Chondrocyte (in vitro differentiated cells): ENCODE results near the gene LTB4R2. TPM values are rescaled to one million over a fixed set of nuclear protein-coding genes. Genes with fewer than 3 reads are reported as not detected.
A peak's percentile ranks its signal among the peaks of the same experiment; 100 is the strongest.
"Not testable (repeated sequence)": the region's sequence is repeated elsewhere in the genome, so short reads cannot be mapped to it uniquely, and the experiment has no call there.

Source experiments
- DNase-seq: peaks from one replicate; pipeline ENCODE4 v3.0.0; 2021; ENCODE audit warnings: mixed read lengths, low spot score
- H3K27ac Mint-ChIP-seq: one replicate; pipeline ENCODE4 v1.8.0; 2021; ENCODE audit warnings: mild to moderate bottlenecking, moderate library complexity, mixed read lengths; ENCODE audit not compliant: unreplicated experiment
- H3K27me3 Mint-ChIP-seq: 2 replicates; pipeline ENCODE4 v1.8.0; 2021; ENCODE audit warnings: low read depth, mixed read lengths
- H3K36me3 Mint-ChIP-seq: 2 replicates; pipeline ENCODE4 v1.8.0; 2021; ENCODE audit warnings: low read depth, mixed read lengths
- H3K4me1 Mint-ChIP-seq: 2 replicates; pipeline ENCODE4 v1.8.0; 2021; ENCODE audit warnings: low read depth, mild to moderate bottlenecking, mixed read lengths
- H3K4me3 Mint-ChIP-seq: one replicate; pipeline ENCODE4 v1.8.0; 2021; ENCODE audit warnings: mild to moderate bottlenecking, moderate library complexity, mixed read lengths; ENCODE audit not compliant: unreplicated experiment
- H3K9me3 Mint-ChIP-seq: 2 replicates; pipeline ENCODE4 v1.8.0; 2021; ENCODE audit warnings: low read depth, mixed read lengths
- CTCF ChIP-seq: fragments of 200-600 bp; sonication (generic); IDR thresholded peaks from 2 replicates; pipeline ENCODE4 v1.5.0; 2021; ENCODE audit warnings: antibody characterized with exemption, mild to moderate bottlenecking, moderate library complexity
- total RNA-seq: library from RNA; stranded (reverse); gene quantifications from 3 replicates; pipeline ENCODE4 v1.2.1, GENCODE V29; 2021

Gene LTB4R2
- total RNA-seq, 1 donor from 2014 or later = 9.1 TPM

DNA sequence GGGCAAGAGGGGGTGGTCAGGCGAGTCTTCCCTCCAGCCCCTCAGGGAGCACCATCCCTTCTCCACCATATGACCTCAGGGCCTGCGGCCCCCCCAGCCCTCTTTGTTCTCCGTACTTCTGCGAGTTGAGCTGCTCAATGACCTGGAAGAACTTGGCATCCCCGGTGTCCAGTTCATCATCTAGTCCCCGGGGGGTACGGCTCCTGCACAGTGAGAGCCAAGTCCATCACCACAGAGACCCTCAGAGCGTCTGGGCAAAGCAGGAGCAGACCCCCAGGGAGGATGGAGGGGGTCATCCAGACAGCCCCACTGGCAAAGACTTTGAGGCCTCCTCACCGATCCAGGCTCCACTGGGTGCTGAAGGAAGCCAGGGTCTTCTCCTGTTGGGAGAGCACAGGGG is 16.0 kb downstream of the LTB4R2 start:
- TF ChIP-seq CTCF = no peak
- Mint-ChIP-seq H3K36me3 (no peaks in the 10 kb centered on the region), H3K9me3 (no peaks in the 10 kb centered on the region), H3K27ac (no peak overlapping the region), H3K4me3 (no peak overlapping the region), H3K4me1 (peaks cover 10% of the 10 kb centered on the region), H3K27me3 (no peaks in the 10 kb centered on the region)
- DNase-seq = no peak

DNA sequence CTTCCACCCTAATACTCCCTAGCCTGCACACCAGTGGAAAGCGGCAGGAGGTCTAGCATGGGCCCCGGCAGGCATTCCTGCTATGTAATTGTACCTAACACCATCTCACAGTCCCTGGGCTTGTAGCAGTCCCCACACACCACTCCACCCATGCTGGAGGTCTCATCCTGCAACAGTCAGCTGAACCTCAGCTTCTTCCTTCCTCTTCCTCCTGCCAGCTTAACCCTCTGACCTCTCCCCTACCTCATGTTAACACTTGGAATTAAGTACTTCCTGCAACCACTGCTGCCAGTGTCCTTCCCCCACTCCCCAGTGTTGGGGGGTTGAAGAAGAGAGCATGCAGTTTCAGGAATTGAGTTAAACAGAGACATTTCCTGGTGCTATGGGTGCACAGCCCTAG is 17.4 kb downstream of the LTB4R2 start:
- no peak for TF ChIP-seq CTCF
- H3K27me3 Mint-ChIP-seq = peaks cover 1% of the 10 kb centered on the region
- no peak overlapping the region for H3K4me3 Mint-ChIP-seq
- H3K4me1 Mint-ChIP-seq = peaks cover 5% of the 10 kb centered on the region
- no peak overlapping the region for H3K27ac Mint-ChIP-seq
- H3K9me3 Mint-ChIP-seq = no peaks in the 10 kb centered on the region
- DNase-seq = no peak
- H3K36me3 Mint-ChIP-seq = no peaks in the 10 kb centered on the region

DNA sequence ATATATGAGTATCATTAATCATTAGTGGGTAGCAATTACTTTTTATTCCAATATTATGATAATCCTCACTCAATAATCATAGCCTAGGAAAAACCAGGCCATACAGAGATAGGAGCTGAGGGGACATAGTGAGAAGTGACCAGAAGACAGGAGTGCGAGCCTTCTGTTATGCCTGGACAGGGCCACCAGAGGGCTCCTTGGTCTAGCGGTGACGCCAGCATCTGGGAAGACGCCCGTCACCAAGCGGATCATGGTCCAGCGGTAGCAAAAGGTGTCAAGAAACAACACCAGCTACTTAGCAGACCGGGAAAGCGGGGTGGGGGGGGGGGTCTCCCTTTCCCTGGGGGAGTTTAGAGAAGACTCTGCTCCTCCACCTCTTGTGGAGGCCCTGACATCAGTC is 18.0 kb downstream of the LTB4R2 start:
- not testable (repeated sequence) for DNase-seq, H3K9me3 Mint-ChIP-seq, H3K27ac Mint-ChIP-seq, H3K4me3 Mint-ChIP-seq, H3K27me3 Mint-ChIP-seq, H3K36me3 Mint-ChIP-seq, H3K4me1 Mint-ChIP-seq
- peak; percentile 80 for TF ChIP-seq CTCF

GRCh38 chr14:24329073-24329663 is 19.2 kb downstream of the LTB4R2 start:
- DNase-seq = no peak
- Mint-ChIP-seq H3K4me1 (peaks cover 17% of the 10 kb centered on the region), H3K4me3 (no peak overlapping the region), H3K27ac (no peak overlapping the region), H3K27me3 (peaks cover 3% of the 10 kb centered on the region), H3K36me3 (no peaks in the 10 kb centered on the region), H3K9me3 (no peaks in the 10 kb centered on the region)
- TF ChIP-seq CTCF = no peak

GRCh38 chr14:24329736-24330135 is 19.8 kb downstream of the LTB4R2 start:
- Mint-ChIP-seq H3K27ac (no peak overlapping the region), H3K9me3 (no peaks in the 10 kb centered on the region), H3K4me1 (peaks cover 19% of the 10 kb centered on the region), H3K4me3 (no peak overlapping the region), H3K36me3 (no peaks in the 10 kb centered on the region), H3K27me3 (peaks cover 3% of the 10 kb centered on the region)
- TF ChIP-seq CTCF = no peak
- no peak for DNase-seq
